HEK293 (cell line): ENCODE data around the gene ALOX5AP.

Experiments used
- BCL11A ChIP-seq: fragments of 450-650 bp; formaldehyde crosslinking; IDR thresholded peaks from 2 replicates; pipeline ENCODE4 v1.5.1; 2016; ENCODE audit warnings: low read depth, missing biosample characterization, missing genetic modification characterization
- CTCF ChIP-seq: fragments of 450-650 bp; formaldehyde crosslinking; IDR thresholded peaks from 2 replicates; pipeline ENCODE4 v1.5.1; 2016; ENCODE audit warnings: missing biosample characterization, missing genetic modification characterization
- SP2 ChIP-seq: fragments of 450-650 bp; formaldehyde crosslinking; IDR thresholded peaks from 2 replicates; pipeline ENCODE4 v1.5.1; 2016; ENCODE audit warnings: missing biosample characterization, missing genetic modification characterization
- ZBTB48 ChIP-seq: fragments of 450-650 bp; formaldehyde crosslinking; IDR thresholded peaks from 2 replicates; pipeline ENCODE4 v1.5.1; 2016; ENCODE audit warnings: missing biosample characterization, missing genetic modification characterization
- ZFP41 ChIP-seq: fragments of 450-650 bp; formaldehyde crosslinking; IDR thresholded peaks from 2 replicates; pipeline ENCODE4 v1.5.1; 2016; ENCODE audit warnings: missing biosample characterization, missing genetic modification characterization, borderline replicate concordance
- ZNF174 ChIP-seq: fragments of 450-650 bp; formaldehyde crosslinking; IDR thresholded peaks from 2 replicates; pipeline ENCODE4 v1.5.0; 2017; ENCODE audit warnings: missing biosample characterization, mild to moderate bottlenecking, missing genetic modification characterization
- ZNF2 ChIP-seq: fragments of 450-650 bp; formaldehyde crosslinking; IDR thresholded peaks from 2 replicates; pipeline ENCODE4 v1.5.1; 2016; ENCODE audit warnings: missing biosample characterization, missing genetic modification characterization
- ZNF211 ChIP-seq: fragments of 450-650 bp; formaldehyde crosslinking; IDR thresholded peaks from 2 replicates; pipeline ENCODE4 v1.5.1; 2016; ENCODE audit warnings: low read depth, missing biosample characterization, missing genetic modification characterization
- ZNF639 ChIP-seq: fragments of 450-650 bp; formaldehyde crosslinking; IDR thresholded peaks from 2 replicates; pipeline ENCODE4 v1.5.1; 2016; ENCODE audit warnings: missing biosample characterization, missing genetic modification characterization
- ZNF76 ChIP-seq: fragments of 450-650 bp; formaldehyde crosslinking; IDR thresholded peaks from 2 replicates; pipeline ENCODE4; 2016; ENCODE audit warnings: low read depth, missing biosample characterization, missing genetic modification characterization, borderline replicate concordance
- ZSCAN4 ChIP-seq: fragments of 450-650 bp; formaldehyde crosslinking; IDR thresholded peaks from 2 replicates; pipeline ENCODE4 v1.5.1; 2017; ENCODE audit warnings: missing biosample characterization, missing genetic modification characterization

- no peak for TF ChIP-seq BCL11A (tag by site-specific recombination)
- TF ChIP-seq ZSCAN4 (tag by site-specific recombination), result no peak
- no peak for TF ChIP-seq CTCF (tag by site-specific recombination)
- TF ChIP-seq ZNF639 (tag by site-specific recombination), result no peak
- no peak for TF ChIP-seq ZNF211
- TF ChIP-seq ZNF76 (tag by site-specific recombination), result no peak
- TF ChIP-seq SP2 (tag by site-specific recombination), result no peak
- TF ChIP-seq ZFP41 (tag by site-specific recombination), result no peak
- TF ChIP-seq ZBTB48 (tag by site-specific recombination), result no peak
- TF ChIP-seq ZNF2, result no peak
- no peak for TF ChIP-seq ZNF174 (tag by site-specific recombination)
Measured at GRCh38 chr13:30803749-30804148, 68.4 kb downstream of the ALOX5AP start.
